HG03378 (cell line): ENCODE data around the gene COL24A1.

Source experiments
- ATAC-seq: cut with Tn5 transposase; IDR thresholded peaks from one replicate; pipeline ENCODE4 v1.9.1; 2021; ENCODE audit warnings: mild to moderate bottlenecking, moderate library complexity; ENCODE audit not compliant: unreplicated experiment

COL24A1 gene

GRCh38 chr1:86156566-86157455 is at the start of gene COL24A1:
Gene COL24A1 (minus strand): TSS chr1:86156772. CDS start chr1:86156396, 376 bp downstream.
- no peak for ATAC-seq

DNA sequence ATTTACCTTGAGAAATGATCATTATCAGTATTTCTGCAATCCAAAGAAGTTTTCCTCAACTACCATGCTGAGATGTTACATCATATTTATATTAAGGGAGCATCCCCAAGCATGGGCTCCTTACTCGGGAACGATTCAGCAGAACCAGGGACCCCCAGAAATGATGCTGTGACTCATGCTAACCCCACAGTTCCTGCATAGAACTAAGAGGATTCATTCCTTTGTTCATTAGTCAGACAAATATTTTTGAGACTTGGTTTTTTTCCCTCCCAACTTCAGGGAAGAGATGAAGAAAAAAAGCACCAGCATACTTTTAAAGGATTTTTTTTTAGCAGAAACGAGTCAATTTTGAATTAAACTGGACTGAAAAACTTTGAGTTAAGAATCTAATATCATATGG is 49.2 kb upstream of the COL24A1 start:
- no peak for ATAC-seq

DNA sequence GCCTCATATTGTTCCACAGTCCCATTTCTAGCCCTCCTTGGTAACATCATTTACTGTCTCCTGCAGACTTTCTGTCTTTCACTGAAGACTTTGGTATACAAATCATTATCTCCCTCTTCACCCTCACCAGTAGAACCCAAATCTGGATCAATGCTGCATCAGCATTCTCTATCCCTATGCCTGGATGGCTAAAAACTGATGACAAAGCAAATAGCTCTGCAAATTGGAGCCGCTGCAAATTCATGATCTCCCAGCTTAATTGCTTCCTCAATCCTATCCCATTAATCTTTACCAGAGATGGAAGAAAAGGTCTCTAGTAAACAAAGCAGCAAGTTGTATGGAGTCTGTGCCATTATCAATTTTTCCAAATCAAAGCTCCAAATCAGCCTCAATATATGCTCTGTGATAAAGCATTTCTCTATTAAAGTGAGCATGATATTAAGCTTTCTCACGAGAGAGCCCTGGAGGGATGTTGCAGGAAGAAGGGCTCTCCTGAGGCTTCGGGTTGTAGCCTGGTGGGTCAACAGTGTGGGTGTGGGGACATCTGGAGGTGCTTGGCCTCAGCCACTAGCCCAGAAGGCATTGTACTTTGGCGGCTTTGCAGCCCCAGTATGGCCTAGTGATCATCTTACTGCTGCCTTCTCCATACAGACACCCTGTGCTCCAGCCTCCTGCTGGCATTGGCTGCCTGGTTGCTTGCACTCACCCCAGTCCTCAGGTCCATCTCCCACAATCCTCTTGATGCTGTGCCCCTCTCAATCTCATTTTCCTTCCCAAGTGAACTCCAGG is 46.2 kb upstream of the COL24A1 start:
- ATAC-seq: no peak

GRCh38 chr1:86201311-86201710 is 44.7 kb upstream of the COL24A1 start:
- ATAC-seq: no peak

- no peak for ATAC-seq
Measured at GRCh38 chr1:86200901-86201300, 44.3 kb upstream of the COL24A1 start.

DNA sequence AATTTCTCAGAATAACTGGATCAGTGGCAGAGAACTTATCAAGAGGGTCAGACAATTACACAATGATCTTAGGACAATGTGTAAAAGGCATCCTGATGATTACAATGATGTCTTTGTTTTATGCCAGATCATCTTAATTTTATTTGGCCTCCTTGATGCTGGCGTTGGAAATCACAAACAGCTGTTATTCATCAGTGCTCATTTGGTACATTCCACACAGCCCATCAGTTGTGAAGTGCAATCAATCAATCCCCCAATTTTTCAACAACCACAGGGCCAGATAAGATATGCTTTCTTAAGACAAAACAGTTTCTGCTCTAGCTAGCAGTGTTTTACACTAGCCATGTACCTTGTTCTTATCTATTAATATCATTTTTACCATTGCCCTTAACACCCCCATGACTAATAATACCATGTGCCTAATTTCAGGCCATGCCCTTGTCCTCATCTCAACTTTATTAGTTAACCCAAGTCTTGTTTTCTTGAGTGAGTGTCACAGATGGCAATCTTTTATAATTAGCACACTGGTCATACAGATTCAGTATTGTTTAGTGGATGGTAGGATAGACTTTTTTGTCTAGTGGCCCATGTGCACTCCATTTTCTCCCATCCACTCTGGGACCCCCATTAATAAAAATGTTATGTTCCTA is 40.8 kb upstream of the COL24A1 start:
- no peak for ATAC-seq

DNA sequence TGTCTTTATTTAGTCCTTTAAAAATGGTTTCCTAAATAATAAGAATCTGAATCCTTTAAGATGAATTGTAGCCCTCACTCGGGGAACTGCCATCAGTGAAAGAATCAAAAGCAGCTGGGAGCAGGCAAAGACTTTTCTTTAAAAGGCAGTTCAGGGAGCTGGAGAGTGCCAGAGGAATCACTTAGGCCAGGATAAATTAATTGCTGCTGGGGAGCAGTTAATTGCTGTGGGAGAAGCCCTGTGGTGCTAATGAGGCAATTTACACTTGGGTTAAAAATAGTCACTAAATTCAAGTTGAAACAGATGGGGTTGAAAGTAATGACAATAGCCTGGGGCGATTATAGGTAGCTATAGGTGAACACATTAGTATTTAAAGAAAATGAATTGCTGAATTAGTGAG is 38.7 kb upstream of the COL24A1 start:
- ATAC-seq: no peak

GRCh38 chr1:86194491-86195034 is 38.0 kb upstream of the COL24A1 start:
- ATAC-seq: no peak

DNA sequence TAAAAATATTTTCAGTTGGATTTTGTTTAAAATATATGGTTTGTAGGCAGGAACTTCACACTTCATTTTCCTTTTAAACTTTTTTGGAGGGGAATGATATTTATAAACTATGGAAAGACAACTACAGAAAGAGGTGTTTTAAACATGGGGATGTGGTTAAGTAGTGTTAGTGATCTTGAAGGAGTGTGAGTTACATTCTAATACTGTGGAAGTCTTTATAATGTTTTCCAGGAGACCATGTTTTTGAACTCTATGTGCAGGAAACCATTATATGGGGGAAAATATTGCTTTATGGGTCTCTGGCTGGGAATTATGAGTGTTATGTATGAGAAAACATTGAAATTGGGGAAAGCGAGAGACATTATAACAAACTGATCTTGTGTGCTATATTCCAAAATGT is 35.8 kb upstream of the COL24A1 start:
- ATAC-seq: no peak

GRCh38 chr1:86191958-86192357 is 35.4 kb upstream of the COL24A1 start:
- no peak for ATAC-seq

DNA sequence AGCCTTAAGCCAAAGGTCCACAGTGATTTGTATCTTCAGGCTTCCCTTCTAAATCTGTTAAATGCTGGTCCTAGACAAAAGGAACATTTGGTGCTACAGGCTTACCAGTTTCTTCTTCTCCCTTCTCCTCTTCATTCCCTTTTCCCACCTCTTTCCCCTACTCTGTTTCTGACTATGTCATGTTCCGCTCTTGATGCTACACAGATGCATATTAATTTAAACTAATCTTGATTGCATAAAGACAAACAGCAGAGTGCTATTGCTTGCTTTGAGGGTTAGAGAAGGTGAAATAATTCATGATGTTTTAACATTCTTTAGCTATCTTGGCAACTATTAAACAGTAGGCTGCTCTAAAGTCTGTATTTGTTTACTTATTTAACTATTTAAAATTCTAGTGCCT is 34.3 kb upstream of the COL24A1 start:
- no peak for ATAC-seq

DNA sequence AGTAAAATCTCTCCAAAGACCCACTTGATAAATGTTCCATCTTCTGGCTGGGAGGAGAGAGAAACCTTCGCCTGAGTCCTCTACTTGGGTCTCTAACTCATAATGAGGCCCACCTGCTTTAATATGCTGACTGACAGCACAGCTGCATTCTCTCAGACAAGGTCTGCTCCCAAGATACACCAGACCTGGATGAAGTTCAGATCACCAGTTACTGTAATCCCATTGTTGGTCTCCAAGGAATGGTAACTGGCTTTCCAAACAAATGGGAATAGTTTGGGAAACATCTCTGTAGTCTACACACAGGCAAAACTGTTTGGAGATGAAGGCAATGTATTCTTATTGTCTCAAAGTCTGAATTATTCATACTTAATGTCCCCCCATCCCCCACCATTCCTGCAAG is 27.9 kb upstream of the COL24A1 start:
- ATAC-seq: no peak

- no peak for ATAC-seq
Measured at GRCh38 chr1:86183810-86184209, 27.2 kb upstream of the COL24A1 start.

DNA sequence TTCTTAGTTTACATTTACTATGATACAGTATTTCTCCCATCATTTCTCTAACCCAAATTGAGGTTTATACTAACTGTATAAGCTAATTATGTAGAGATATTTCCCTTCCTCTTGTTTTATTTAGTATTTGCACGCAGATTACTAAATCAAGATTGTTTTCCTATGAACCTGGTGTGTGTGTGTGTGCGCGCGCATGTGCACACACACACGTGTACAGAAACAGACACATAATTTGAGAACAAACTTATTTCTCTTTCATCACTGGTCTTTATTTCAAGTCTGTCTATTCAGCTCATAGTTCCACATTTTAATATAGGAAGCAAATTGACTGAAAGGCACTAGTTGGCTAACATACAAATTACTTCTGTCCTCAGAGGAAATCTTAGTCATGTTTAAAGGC is 19.7 kb upstream of the COL24A1 start:
- no peak for ATAC-seq

- ATAC-seq: no peak
Measured at GRCh38 chr1:86175756-86176155, 19.2 kb upstream of the COL24A1 start.

- no peak for ATAC-seq
Measured at GRCh38 chr1:86169625-86170024, 13.1 kb upstream of the COL24A1 start.

DNA sequence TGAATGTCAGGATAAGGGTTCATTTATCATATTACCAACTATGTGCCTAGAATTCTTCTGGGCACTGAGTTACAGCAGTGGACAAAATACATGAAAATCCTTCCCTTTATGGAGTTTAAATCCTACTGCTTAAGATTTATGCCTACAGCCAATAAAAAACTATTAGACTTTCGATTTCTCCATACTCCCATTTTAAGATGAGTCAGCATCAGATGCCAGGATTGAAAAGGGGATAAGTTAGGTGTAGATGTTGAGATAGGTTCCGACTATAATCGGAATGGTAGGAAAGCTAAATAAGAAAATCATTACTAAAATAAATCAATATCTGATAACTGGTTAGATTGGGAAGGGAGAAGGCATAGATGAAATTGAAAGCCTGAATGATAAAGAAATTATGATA is 3.2 kb upstream of the COL24A1 start:
- ATAC-seq: no peak

- ATAC-seq: no peak
Measured at GRCh38 chr1:86155807-86156565, 586 bp downstream of the COL24A1 start.

GRCh38 chr1:86155051-86155806 is 1.3 kb downstream of the COL24A1 start:
- ATAC-seq: no peak

DNA sequence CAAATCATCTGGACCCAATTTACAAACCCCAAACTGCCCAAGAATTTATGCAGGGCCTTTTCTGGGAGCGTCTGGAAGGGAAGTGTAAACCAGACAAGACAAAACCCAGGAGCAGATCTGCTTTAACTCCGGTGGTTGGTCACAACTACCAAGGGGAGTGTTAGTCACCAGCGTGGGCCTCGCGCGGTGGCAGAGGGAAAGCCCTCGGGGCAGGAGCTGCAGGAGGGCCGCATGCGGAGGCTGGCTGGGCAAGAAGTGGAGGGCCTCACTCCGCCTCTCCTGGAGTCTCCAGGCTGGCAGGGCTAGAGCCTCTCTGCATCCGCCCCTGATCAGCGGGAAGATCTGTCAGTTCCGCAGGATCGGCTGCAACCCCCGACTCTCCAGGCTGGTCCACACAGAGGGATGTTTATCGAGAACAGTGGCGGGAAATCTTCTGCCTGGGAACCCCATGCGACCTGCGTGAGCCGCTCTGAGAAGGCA is 2.0 kb downstream of the COL24A1 start:
- no peak for ATAC-seq
